IMR-90 (cell line): ENCODE results near the gene PCED1A. TPM values are rescaled to one million over a fixed set of nuclear protein-coding genes. Genes with fewer than 3 reads are reported as not detected.

ENCODE experiments used
- ATAC-seq: fragments of 200-7000 bp; cut with Tn5 transposase; 2 replicates; pipeline ENCODE4 v1.9.1; 2020; ENCODE audit warnings: low read depth, mild to moderate bottlenecking, moderate library complexity
- BruUV-seq: library from RNA; stranded (reverse); fragments of 400-500 nt; replicated peaks from 2 replicates; lab custom pipeline; 2021; lab: Mats Ljungman, UMichigan
- CTCF ChIA-PET: fragments of 300-600 bp; formaldehyde crosslinking; extraction: SDS; loops from one replicate; lab custom pipeline; 2021; ENCODE audit warnings: antibody characterized with exemption; lab: Yijun Ruan, JAX
- POLR2A ChIA-PET: fragments of 300-600 bp; sonication (Branson Sonifier 250); formaldehyde crosslinking; loops from one replicate; lab custom pipeline; 2022; ENCODE audit warnings: antibody characterized with exemption; ENCODE audit not compliant: unreplicated experiment; lab: Charles Lee
- DNase-seq: peaks from one replicate; pipeline ENCODE4 v3.0.0; 2013
- H2AFZ ChIP-seq: replicated peaks from 2 replicates; pipeline ENCODE3; 2013; ENCODE audit warnings: low read length, mild to moderate bottlenecking; ENCODE audit not compliant: poor library complexity
- H2AK5ac ChIP-seq: 2 replicates; pipeline ENCODE4 v1.6.1; 2013; ENCODE audit warnings: low read depth, low read length, inconsistent platforms
- H2AK9ac ChIP-seq: replicated peaks from 2 replicates; pipeline ENCODE3; 2013; ENCODE audit warnings: mild to moderate bottlenecking, low read depth, low read length, moderate library complexity; ENCODE audit not compliant: poor library complexity
- H2BK120ac ChIP-seq: 2 replicates; pipeline ENCODE4 v1.6.1; 2013; ENCODE audit warnings: low read depth, low read length, inconsistent platforms
- H2BK15ac ChIP-seq: 3 replicates; pipeline ENCODE4 v1.6.1; 2013; ENCODE audit warnings: low read depth, low read length, inconsistent platforms
- H2BK20ac ChIP-seq: 2 replicates; pipeline ENCODE4 v1.6.1; 2013; ENCODE audit warnings: low read depth, mild to moderate bottlenecking, inconsistent platforms, low read length, moderate library complexity
- H2BK5ac ChIP-seq: 2 replicates; pipeline ENCODE4 v1.6.1; 2013; ENCODE audit warnings: mild to moderate bottlenecking, low read depth, low read length, inconsistent platforms; ENCODE audit not compliant: poor library complexity, severe bottlenecking
- H3K14ac ChIP-seq: replicated peaks from 2 replicates; pipeline ENCODE4 v1.6.1; 2013; ENCODE audit warnings: low read depth, low read length, inconsistent platforms
- H3K18ac ChIP-seq: 2 replicates; pipeline ENCODE4 v1.6.1; 2013; ENCODE audit warnings: low read depth, low read length, control low read depth
- H3K23ac ChIP-seq: 2 replicates; pipeline ENCODE4 v1.6.1; 2013; ENCODE audit warnings: low read depth, low read length, inconsistent platforms
- H3K27ac ChIP-seq: 2 replicates; pipeline ENCODE4 v1.5.1; 2013; ENCODE audit warnings: mild to moderate bottlenecking, control low read depth, low read length; ENCODE audit not compliant: insufficient read depth
- H3K27me3 ChIP-seq: 2 replicates; pipeline ENCODE4 v1.6.1; 2013; ENCODE audit warnings: low read length; ENCODE audit not compliant: control insufficient read depth, insufficient read depth
- H3K36me3 ChIP-seq: 2 replicates; pipeline ENCODE4 v1.6.1; 2013; ENCODE audit warnings: low read length, mixed read lengths; ENCODE audit not compliant: control insufficient read depth, insufficient read depth
- H3K4ac ChIP-seq: 2 replicates; pipeline ENCODE4 v1.6.1; 2013; ENCODE audit warnings: low read depth, low read length, inconsistent platforms
- H3K4me1 ChIP-seq: 2 replicates; pipeline ENCODE4 v1.6.1; 2013; ENCODE audit warnings: low read length, mixed read lengths; ENCODE audit not compliant: control insufficient read depth, insufficient read depth
- H3K4me2 ChIP-seq: 2 replicates; pipeline ENCODE4 v1.6.1; 2013; ENCODE audit warnings: low read depth, mild to moderate bottlenecking, control low read depth, low read length, moderate library complexity
- H3K4me3 ChIP-seq: 2 replicates; pipeline ENCODE4 v1.5.1; 2013; ENCODE audit warnings: low read depth, mild to moderate bottlenecking, control low read depth, low read length, moderate library complexity; ENCODE audit not compliant: insufficient read depth
- H3K56ac ChIP-seq: 2 replicates; pipeline ENCODE4 v1.6.1; 2013; ENCODE audit warnings: low read length, inconsistent platforms; ENCODE audit not compliant: insufficient read depth; ENCODE audit errors: extremely low read depth
- H3K79me1 ChIP-seq, 2 experiments: 2 replicates each; pipeline ENCODE4 v1.6.1; 2013; ENCODE audit warnings: low read length in 2 of 2, inconsistent platforms in 1 of 2, low read depth in 1 of 2
- H3K9ac ChIP-seq: 2 replicates; pipeline ENCODE4 v1.6.1; 2013; ENCODE audit warnings: low read depth, low read length, control low read depth
- H3K9me1 ChIP-seq: 2 replicates; pipeline ENCODE4 v1.6.1; 2013; ENCODE audit warnings: low read length, inconsistent platforms; ENCODE audit not compliant: insufficient read depth
- H3K9me3 ChIP-seq: 2 replicates; pipeline ENCODE4 v1.6.1; 2013; ENCODE audit warnings: low read length; ENCODE audit not compliant: control insufficient read depth, insufficient read depth
- H4K20me1 ChIP-seq: 2 replicates; pipeline ENCODE4 v1.6.1; 2013; ENCODE audit warnings: low read length, inconsistent platforms; ENCODE audit not compliant: insufficient read depth
- H4K5ac ChIP-seq: 2 replicates; pipeline ENCODE4 v1.6.1; 2013; ENCODE audit warnings: mild to moderate bottlenecking, low read depth, low read length, control low read depth
- H4K8ac ChIP-seq, 2 experiments: 2 replicates each; pipeline ENCODE4 v1.6.1; 2013; ENCODE audit warnings: low read depth in 2 of 2, low read length in 2 of 2, control low read depth in 1 of 2, inconsistent platforms in 1 of 2
- H4K91ac ChIP-seq: 2 replicates; pipeline ENCODE4 v1.6.1; 2013; ENCODE audit warnings: low read depth, low read length, inconsistent platforms; ENCODE audit not compliant: insufficient read depth
- BHLHE40 ChIP-seq: fragments of 150-350 bp; IDR thresholded peaks from 2 replicates; pipeline ENCODE4 v1.6.1; 2016; ENCODE audit warnings: mild to moderate bottlenecking, low read depth, low read length
- CEBPB ChIP-seq: IDR thresholded peaks from 2 replicates; pipeline ENCODE4 v1.6.1; 2012; ENCODE audit warnings: low read depth, low read length, improper control_type of control experiment
- CHD1 ChIP-seq: IDR thresholded peaks from 2 replicates; pipeline ENCODE4 v1.6.1; 2012; ENCODE audit warnings: low read depth, low read length, improper control_type of control experiment
- ELK1 ChIP-seq: fragments of 150-350 bp; IDR thresholded peaks from 2 replicates; pipeline ENCODE4 v1.6.1; 2016; ENCODE audit warnings: low read depth, mild to moderate bottlenecking, low read length, moderate library complexity, borderline replicate concordance
- FOS ChIP-seq: fragments of 150-350 bp; IDR thresholded peaks from 2 replicates; pipeline ENCODE4 v1.6.1; 2016; ENCODE audit warnings: low read depth, low read length
- MAFK ChIP-seq: IDR thresholded peaks from 2 replicates; pipeline ENCODE4 v1.6.1; 2012; ENCODE audit warnings: low read depth, low read length, improper control_type of control experiment
- MAZ ChIP-seq: IDR thresholded peaks from 2 replicates; pipeline ENCODE4 v1.6.1; 2012; ENCODE audit warnings: low read depth, mild to moderate bottlenecking, low read length, improper control_type of control experiment, moderate library complexity, borderline replicate concordance
- NFE2L2 ChIP-seq: fragments of 150-350 bp; IDR thresholded peaks from 2 replicates; pipeline ENCODE4 v1.6.1; 2016; ENCODE audit warnings: low read depth, mild to moderate bottlenecking, low read length
- POLR2A ChIP-seq: IDR thresholded peaks from 2 replicates; pipeline ENCODE4 v1.6.1; 2012; ENCODE audit warnings: mild to moderate bottlenecking, low read depth, low read length
- RAD21 ChIP-seq: IDR thresholded peaks from 2 replicates; pipeline ENCODE4 v1.6.1; 2012; ENCODE audit warnings: low read length, improper control_type of control experiment
- RCOR1 ChIP-seq: IDR thresholded peaks from 2 replicates; pipeline ENCODE4 v1.6.1; 2012; ENCODE audit warnings: mild to moderate bottlenecking, low read length, improper control_type of control experiment; ENCODE audit not compliant: insufficient replicate concordance
- RFX5 ChIP-seq: IDR thresholded peaks from 2 replicates; pipeline ENCODE4 v1.8.0; 2012; ENCODE audit warnings: low read depth, mild to moderate bottlenecking, low read length, moderate library complexity
- USF2 ChIP-seq: fragments of 150-350 bp; IDR thresholded peaks from 2 replicates; pipeline ENCODE4 v1.6.1; 2017; ENCODE audit warnings: mild to moderate bottlenecking, antibody characterized with exemption, low read length, low read depth
- WGBS, 2 experiments: methylation state at CpG; one replicate each; pipeline versions ENCODE4 v1.1.5 to v1.1.7; 2013; ENCODE audit warnings: missing lambda C conversion rate in 2 of 2; ENCODE audit not compliant: insufficient read length in 1 of 2; ENCODE audit errors: extremely low coverage in 2 of 2; 5-methylcytosine and 5-hydroxymethylcytosine counted together
- dilution Hi-C: fragments of 300-500 bp; cut with HindIII; formaldehyde crosslinking; loops from one replicate; pipeline ENCODE4 v1.14.3; 2018; ENCODE audit warnings: low sequenced_read_pairs; ENCODE audit not compliant: unreplicated experiment
- in situ Hi-C: fragments of 300-500 bp; cut with MboI; formaldehyde crosslinking; loops from 3 replicates; pipeline ENCODE4 v1.14.3; 2019; ENCODE audit warnings: low sequenced_read_pairs, inconsistent platforms, mixed read lengths
- intact Hi-C: fragments of 100-400 bp; cut with micrococcal nuclease; formaldehyde crosslinking; loops from 2 replicates; pipeline ENCODE4 v1.10.0; 2022
- polyA plus RNA-seq, 3 experiments: library from polyadenylated mRNA; depleted of rRNA; stranded (reverse); fragments of >200 nt; gene quantifications; 2 replicates each; pipeline ENCODE4 v1.2.3, GENCODE V29; 2012; ENCODE audit warnings: low replicate concordance in 1 of 3
- total RNA-seq: library from RNA; depleted of rRNA; stranded (reverse); fragments of >200 nt; gene quantifications from 2 replicates; pipeline ENCODE4 v1.2.3, GENCODE V29; 2012

PCED1A gene
- total and polyA plus RNA-seq, 2 of the 4 experiments (the other 2 are of a cell fraction) = 9.7 to 33.4 TPM

GRCh38 chr20:2875690-2876203 lies 35.3 kb upstream of the PCED1A start:
- no peak for ATAC-seq
- H3K36me3 ChIP-seq = no peaks in the 10 kb centered on the region
- H4K91ac ChIP-seq = no peak overlapping the region
- H3K18ac ChIP-seq = no peak overlapping the region
- H3K4ac ChIP-seq = no peak overlapping the region
- H4K8ac ChIP-seq = no peak overlapping the region
- dilution Hi-C loops = no loop called here
- BruUV-seq = no TSS peak
- no peak overlapping the region for H2AK9ac ChIP-seq
- H2AK5ac ChIP-seq = no peak overlapping the region
- TF ChIP-seq MAFK (no peak), RAD21 (no peak), NFE2L2 (no peak), CHD1 (no peak), POLR2A (no peak), RFX5 (no peak), MAZ (no peak), ELK1 (no peak), USF2 (no peak), BHLHE40 (no peak), FOS (no peak), CEBPB (no peak), RCOR1 (no peak)
- no peak overlapping the region for H3K4me2 ChIP-seq
- ChIA-PET CTCF (no interaction called here), POLR2A (no interaction called here)
- no peak overlapping the region for H3K4me3 ChIP-seq
- in situ Hi-C loops = loop anchor here (10.0 kb wide), 1 partner anchor 119 kb away; no protein-coding TSS in a partner anchor
- peaks cover 14 to 69% of the 10 kb centered on the region in 2 experiments for H3K79me1 ChIP-seq
- H3K14ac ChIP-seq = no peak overlapping the region
- peaks cover 15% of the 10 kb centered on the region for H3K4me1 ChIP-seq
- H3K9me1 ChIP-seq = peaks cover 23% of the 10 kb centered on the region
- H3K27me3 ChIP-seq = no peaks in the 10 kb centered on the region
- intact Hi-C loops = no loop called here
- no peak overlapping the region for H3K9ac ChIP-seq
- no peak overlapping the region for H2BK20ac ChIP-seq
- H3K27ac ChIP-seq = no peak overlapping the region
- H2BK120ac ChIP-seq = no peak overlapping the region
- peaks cover 35% of the 10 kb centered on the region for H4K20me1 ChIP-seq
- no peak overlapping the region for H2BK15ac ChIP-seq
- H2AFZ ChIP-seq = no peak overlapping the region
- no peak overlapping the region for H2BK5ac ChIP-seq
- DNase-seq = no peak
- no peaks in the 10 kb centered on the region for H3K9me3 ChIP-seq
- no peak overlapping the region for H3K23ac ChIP-seq
- no peak overlapping the region for H4K5ac ChIP-seq
- 87% methylated on average over 3 of the region's 5 CpGs; no CpG with 5 or more reads in 1 of the 2 experiments for WGBS, 2 experiments
- H3K56ac ChIP-seq = no peak overlapping the region
